Measurements from ENCODE around the gene SHISA3.

The SHISA3 gene

GRCh38 chr4:42392436-42392835, 4.9 kb upstream of the SHISA3 start:
- no peak for DNase-seq

- DNase-seq: no peak
These were observed 1.7 kb upstream of the SHISA3 start for GRCh38 chr4:42395595-42395994.

DNA sequence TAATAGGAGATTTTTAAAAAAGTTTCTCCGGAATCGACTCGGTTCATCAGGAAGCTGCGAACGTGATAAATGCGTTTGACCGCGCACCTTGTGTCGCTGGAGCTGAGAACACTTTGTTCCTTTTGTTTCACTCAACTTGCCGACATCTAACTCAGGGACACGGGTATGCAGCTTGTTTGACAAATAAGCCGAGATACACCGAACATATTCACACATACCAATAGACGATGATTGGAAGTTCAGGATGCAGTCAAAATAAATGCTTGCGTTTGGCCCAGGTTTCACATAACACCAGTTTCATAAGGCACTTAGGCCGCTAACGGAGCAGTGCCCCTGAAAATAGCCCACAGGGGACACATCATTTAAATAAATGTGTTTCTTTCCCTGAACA, 932 bp upstream of the SHISA3 start:
- DNase-seq: no peak

DNA sequence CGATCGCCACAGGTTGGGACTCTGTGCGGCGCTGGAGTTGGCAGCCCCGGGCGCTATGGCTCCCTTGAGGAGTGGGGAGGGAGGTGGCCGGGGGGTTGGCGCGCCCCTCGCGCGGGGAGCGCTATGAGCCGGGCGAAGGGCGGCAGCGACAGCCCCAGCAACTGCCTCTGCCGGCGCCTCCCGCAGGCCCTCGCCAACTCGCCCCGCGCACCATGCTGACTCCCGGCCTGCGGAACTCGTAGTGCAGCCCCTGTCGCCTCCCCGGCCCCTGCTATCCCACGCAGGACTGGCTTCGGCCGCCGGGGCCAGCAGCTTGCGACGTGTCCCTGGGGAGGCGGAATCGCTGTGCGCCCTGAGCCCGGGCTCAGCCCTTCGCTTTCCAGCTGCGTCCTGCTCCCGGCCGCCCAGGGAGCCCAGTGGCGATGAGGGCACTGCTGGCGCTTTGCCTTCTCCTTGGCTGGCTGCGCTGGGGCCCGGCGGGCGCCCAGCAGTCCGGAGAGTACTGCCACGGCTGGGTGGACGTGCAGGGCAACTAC, 415 bp downstream of the SHISA3 start:
- peak; percentile 60 for DNase-seq

GRCh38 chr4:42398171-42398870, 1.0 kb downstream of the SHISA3 start:
- peak; percentile 50 for DNase-seq

GRCh38 chr4:42398871-42399331, 1.6 kb downstream of the SHISA3 start:
- peak; percentile 26 for DNase-seq

DNA sequence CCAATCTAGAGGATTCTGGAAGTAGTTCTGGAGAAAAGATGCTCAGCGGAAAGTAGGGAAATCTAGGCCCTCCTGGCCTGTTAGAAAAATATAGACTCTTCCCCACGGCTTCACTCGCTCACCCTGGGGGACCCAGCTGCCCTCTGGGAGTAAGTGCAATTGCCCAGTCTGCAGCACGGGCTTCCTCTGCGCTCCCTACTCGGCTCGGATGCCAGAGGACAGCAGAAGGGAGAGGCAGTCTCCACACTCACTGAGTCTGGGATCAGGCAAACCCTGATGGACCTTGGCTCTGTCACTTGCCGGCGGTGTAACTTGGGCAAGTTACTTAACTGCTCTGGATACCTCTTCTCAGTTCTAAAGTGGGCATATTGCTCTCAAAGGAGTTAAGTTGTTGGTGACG, 2.1 kb downstream of the SHISA3 start:
- DNase-seq: no peak

DNA sequence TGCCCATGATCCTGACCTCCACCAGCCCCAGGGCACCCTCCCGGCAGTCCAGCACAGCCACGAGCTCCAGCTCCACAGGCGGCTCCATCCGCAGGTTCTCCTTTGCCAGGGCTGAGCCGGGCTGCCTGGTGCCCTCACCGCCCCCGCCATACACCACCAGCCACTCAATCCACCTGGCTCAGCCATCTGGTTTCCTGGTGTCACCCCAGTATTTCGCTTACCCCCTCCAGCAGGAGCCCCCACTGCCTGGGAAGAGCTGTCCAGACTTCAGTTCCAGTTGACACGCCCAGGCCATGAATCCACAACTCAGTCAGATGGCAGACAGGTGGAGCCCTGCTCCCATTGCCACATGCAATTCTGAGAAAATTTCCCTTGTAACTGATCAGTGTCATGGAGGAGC, 3.9 kb downstream of the SHISA3 start:
- DNase-seq: no peak

- no peak for DNase-seq
These were observed 6.7 kb downstream of the SHISA3 start for GRCh38 chr4:42404001-42404400.

GRCh38 chr4:42410446-42410845, 13.2 kb downstream of the SHISA3 start:
- DNase-seq: no peak

DNA sequence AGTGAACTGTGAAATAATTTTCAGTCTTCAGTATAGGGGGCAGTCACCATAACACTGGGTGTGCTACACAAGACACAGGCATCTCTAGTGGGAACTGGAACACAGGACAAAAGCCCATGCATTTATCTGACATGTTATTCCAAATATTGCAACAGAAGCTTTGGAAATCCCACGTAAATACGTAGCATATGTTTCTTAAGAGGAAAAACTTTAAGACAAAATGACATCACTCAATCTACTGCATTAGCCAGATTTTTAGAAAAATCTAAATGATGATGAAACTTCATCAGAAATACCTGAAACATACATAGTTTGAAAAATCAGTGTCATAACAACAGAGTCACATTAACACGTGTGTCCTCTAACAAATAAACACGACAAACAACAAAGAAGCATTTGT, 14.5 kb downstream of the SHISA3 start:
- no peak for DNase-seq

DNA sequence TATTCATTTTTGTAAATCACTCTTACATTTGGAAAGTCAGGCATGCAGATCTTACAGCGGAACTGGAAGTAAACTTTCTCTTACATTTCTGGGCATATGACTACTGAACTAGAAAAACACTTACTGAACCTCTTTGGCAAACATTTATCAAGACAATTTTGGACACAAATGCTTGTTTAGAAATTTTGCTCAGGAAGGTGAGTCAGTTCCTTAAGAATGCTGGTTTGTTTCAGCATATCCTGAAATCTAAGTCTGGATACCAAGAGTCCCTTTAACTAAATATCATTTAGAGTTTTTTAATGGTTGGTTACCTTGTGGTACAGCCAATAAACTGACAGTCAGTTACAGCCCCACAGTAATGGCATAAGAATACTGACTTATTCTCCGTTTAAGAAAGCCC, 15.0 kb downstream of the SHISA3 start:
- no peak for DNase-seq

DNA sequence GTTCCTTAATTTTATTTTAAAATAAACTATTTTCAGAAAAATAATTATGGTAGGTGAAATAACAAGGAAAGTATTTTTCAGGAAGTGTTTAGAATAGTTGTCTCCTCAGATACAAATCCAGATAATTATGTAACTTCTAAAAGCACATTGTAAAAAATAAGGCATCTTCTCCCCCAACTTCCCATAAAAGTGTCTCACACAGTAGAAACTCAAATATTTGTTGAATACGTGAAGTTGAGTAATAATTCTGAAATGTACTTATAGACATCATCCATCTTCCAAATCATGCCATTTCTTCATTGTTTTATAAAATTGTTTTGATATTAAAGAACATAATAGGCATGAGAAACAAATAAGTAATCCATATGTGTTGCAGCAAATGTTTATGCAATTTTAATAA, 18.0 kb downstream of the SHISA3 start:
- DNase-seq: no peak

GRCh38 chr4:42416017-42416416, 18.7 kb downstream of the SHISA3 start:
- DNase-seq: no peak

GRCh38 chr4:42417550-42417949, 20.3 kb downstream of the SHISA3 start:
- no peak for DNase-seq

DNA sequence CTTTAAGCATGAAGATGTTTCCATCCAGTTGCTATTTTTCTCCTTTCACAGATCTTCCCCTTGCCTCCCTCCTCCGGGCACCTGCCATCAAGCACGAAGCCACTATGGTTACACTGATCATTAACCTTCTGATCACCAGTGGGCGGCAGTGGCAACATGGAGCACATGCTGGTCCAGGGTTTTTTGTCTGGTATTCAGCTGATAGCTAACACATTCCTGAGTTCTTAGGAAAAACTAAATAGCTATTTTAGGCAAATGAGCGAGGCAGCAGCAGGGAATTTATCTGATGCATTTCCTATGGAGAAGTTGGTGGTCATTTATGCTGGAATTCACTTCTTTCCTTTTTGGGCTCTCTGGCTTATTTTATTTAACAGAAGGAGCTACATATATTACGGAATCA, 22.9 kb downstream of the SHISA3 start:
- DNase-seq: no peak

- no peak for DNase-seq
These were observed 28.1 kb downstream of the SHISA3 start for GRCh38 chr4:42425146-42426065.

DNA sequence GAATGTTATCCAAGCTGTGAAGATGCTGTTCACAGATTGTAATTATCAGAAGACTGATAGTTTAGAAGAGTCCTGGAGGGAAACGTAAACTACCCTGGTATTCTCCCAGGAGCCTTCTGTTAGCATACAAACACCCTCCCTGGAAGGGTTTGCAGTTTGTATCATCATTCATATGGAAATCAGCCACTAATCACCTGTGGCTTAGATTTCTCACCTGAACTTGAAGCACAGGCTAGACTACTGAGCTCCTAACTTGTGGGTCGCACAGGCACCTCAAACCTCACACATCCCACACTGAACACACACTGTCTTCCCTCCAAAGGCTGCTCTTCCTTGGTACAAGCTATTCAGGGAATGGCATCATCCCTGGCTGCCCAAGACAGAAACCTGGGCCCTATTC, 30.7 kb downstream of the SHISA3 start:
- DNase-seq: no peak

DNA sequence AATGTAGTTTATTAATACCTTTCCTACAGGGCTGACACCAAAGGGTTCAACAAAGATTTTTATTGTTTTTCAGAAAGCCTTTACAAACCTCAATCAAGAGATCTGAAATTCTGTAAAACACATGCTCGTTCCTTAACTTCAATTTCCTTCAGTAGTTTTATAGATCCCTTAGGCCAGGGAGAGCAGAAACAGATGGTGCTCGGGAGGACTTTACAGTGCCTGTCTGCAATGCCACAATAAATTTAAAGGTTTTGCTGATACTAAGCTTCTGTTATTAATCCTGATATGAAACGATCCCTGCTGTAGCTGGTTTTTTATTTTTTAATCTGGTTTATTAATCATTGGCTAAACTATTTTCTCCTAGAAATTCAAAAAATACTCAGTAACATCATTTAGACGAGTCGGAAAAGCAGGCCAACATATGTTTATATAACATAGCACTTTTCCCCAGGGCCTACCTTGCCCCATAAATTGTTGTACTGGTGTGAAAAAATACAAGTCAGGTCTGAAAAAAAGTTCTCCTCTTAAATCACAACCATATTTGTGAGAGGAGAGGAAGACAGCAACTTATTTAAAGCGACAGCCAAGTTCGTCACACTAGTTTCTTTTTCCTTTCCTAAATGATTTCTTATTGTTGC, 39.8 kb downstream of the SHISA3 start:
- no peak for DNase-seq

- no peak for DNase-seq
These were observed 42.8 kb downstream of the SHISA3 start for GRCh38 chr4:42440083-42440482.

GRCh38 chr4:42442601-42443000, 45.3 kb downstream of the SHISA3 start:
- no peak for DNase-seq

DNA sequence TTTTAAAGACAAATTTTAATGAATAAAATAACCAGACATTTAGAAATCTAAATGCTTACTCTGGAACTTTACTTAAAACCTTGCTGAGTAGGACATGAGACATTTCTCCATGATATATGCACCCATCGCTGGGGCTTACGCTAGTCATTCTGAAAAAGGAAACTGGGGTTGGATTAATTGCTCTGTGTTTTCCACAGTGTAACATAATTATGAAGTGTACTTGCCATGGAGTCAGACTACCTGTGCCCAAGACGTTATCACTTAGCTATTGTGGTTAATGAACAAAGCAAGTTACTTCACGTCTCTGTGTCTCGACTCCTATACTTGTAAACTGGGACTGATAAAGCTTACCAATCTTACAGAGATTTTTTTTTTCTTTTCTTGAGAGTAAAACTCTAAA, 47.8 kb downstream of the SHISA3 start:
- no peak for DNase-seq

GRCh38 chr4:42446823-42447222, 49.5 kb downstream of the SHISA3 start:
- DNase-seq: no peak
